ENCODE data around the gene CNTRL.

DNA sequence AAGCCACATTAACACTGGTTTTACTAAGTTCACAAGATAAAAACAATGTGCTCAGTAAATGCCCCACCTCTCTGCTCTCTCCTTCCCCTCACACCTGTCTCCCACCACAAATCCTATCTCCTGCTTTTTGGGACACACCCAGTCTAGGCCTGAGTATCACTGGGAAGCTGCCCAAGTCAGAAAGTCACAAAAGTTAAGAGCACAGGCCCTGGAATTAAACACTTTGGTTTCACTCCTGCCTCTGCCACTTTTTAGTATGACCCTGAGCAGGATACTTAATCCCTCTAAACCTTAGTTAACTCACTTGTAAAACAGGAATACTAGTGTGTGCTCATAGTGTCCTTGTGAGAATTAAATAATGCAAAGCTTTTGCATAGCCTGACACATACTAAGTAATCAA, 36.0 kb upstream of the CNTRL start:
- TF ChIP-seq POLR2AphosphoS5 (IDR thresholded peaks at IDR 0.05; ENCODE audit: low read depth, low read length), result no peak
- TF ChIP-seq, protein P1, sequence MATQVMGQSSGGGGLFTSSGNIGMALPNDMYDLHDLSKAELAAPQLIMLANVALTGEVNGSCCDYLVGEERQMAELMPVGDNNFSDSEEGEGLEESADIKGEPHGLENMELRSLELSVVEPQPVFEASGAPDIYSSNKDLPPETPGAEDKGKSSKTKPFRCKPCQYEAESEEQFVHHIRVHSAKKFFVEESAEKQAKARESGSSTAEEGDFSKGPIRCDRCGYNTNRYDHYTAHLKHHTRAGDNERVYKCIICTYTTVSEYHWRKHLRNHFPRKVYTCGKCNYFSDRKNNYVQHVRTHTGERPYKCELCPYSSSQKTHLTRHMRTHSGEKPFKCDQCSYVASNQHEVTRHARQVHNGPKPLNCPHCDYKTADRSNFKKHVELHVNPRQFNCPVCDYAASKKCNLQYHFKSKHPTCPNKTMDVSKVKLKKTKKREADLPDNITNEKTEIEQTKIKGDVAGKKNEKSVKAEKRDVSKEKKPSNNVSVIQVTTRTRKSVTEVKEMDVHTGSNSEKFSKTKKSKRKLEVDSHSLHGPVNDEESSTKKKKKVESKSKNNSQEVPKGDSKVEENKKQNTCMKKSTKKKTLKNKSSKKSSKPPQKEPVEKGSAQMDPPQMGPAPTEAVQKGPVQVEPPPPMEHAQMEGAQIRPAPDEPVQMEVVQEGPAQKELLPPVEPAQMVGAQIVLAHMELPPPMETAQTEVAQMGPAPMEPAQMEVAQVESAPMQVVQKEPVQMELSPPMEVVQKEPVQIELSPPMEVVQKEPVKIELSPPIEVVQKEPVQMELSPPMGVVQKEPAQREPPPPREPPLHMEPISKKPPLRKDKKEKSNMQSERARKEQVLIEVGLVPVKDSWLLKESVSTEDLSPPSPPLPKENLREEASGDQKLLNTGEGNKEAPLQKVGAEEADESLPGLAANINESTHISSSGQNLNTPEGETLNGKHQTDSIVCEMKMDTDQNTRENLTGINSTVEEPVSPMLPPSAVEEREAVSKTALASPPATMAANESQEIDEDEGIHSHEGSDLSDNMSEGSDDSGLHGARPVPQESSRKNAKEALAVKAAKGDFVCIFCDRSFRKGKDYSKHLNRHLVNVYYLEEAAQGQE (IDR thresholded peaks at IDR 0.05; ENCODE audit: insufficient read depth in 1 of 2, low read depth in 2 of 2, low read length in 2 of 2), result no peak
